Colon (tissue), 2 donors: Measurements from ENCODE around the gene LAMP1.
"Not testable (repeated sequence)": the region's sequence is repeated elsewhere in the genome, so short reads cannot be mapped to it uniquely, and the experiment has no call there.

Experiments
- FAIRE-seq: peaks from 2 replicates; lab custom pipeline; 2012; peaks lifted over from hg19 to GRCh38; lab: Jason Lieb, UNC
- donor health status: control.
- donor health status: control.

LAMP1 gene

GRCh38 chr13:113296823-113297369 is at the start of gene LAMP1:
TSS of gene LAMP1 (plus strand) at chr13:113297239. CDS start at chr13:113297435, 196 bp downstream.
- FAIRE-seq: no peak

GRCh38 chr13:113252516-113253095 is 44.4 kb upstream of the LAMP1 start:
- FAIRE-seq: no peak

GRCh38 chr13:113257908-113258307 is 39.1 kb upstream of the LAMP1 start:
- not testable (repeated sequence) for FAIRE-seq

- no peak for FAIRE-seq
These were observed 38.6 kb upstream of the LAMP1 start for GRCh38 chr13:113258321-113259054.

- no peak for FAIRE-seq
These were observed 36.0 kb upstream of the LAMP1 start for GRCh38 chr13:113260996-113261395.

GRCh38 chr13:113263016-113263415 is 34.0 kb upstream of the LAMP1 start:
- FAIRE-seq: not testable (repeated sequence)

GRCh38 chr13:113267642-113268405 is 29.2 kb upstream of the LAMP1 start:
- no peak for FAIRE-seq

- FAIRE-seq: no peak
These were observed 25.0 kb upstream of the LAMP1 start for GRCh38 chr13:113272031-113272430.

- FAIRE-seq: no peak
These were observed 24.3 kb upstream of the LAMP1 start for GRCh38 chr13:113272701-113273181.

GRCh38 chr13:113273321-113273720 is 23.7 kb upstream of the LAMP1 start:
- no peak for FAIRE-seq

GRCh38 chr13:113273851-113274590 is 23.0 kb upstream of the LAMP1 start:
- no peak for FAIRE-seq

- no peak for FAIRE-seq
These were observed 22.3 kb upstream of the LAMP1 start for GRCh38 chr13:113274721-113275120.

- FAIRE-seq: no peak
These were observed 21.7 kb upstream of the LAMP1 start for GRCh38 chr13:113275387-113275786.

- FAIRE-seq: no peak
These were observed 16.9 kb upstream of the LAMP1 start for GRCh38 chr13:113280126-113280525.

GRCh38 chr13:113283904-113284303 is 13.1 kb upstream of the LAMP1 start:
- FAIRE-seq: no peak

GRCh38 chr13:113288880-113289279 is 8.2 kb upstream of the LAMP1 start:
- no peak for FAIRE-seq

GRCh38 chr13:113291129-113291528 is 5.9 kb upstream of the LAMP1 start:
- no peak for FAIRE-seq

GRCh38 chr13:113292021-113292862 is 4.8 kb upstream of the LAMP1 start:
- no peak for FAIRE-seq

GRCh38 chr13:113293686-113294085 is 3.4 kb upstream of the LAMP1 start:
- FAIRE-seq: no peak

- FAIRE-seq: no peak
These were observed 1.3 kb upstream of the LAMP1 start for GRCh38 chr13:113295776-113296175.
